H1 (cell line): Measurements from ENCODE around the gene SGCD. TPM values are rescaled to one million over a fixed set of nuclear protein-coding genes. Genes with fewer than 3 reads are reported as not detected.

Source experiments
- CBX5 ChIP-seq: fragments of 300-800, 300-1000 bp; sonication (generic); IDR thresholded peaks from 2 replicates; pipeline ENCODE4 v1.7.1; 2016; ENCODE audit warnings: antibody characterized with exemption, low read length, low read depth
- RNF2 ChIP-seq: fragments of 200-900, 300-1000 bp; sonication (generic); IDR thresholded peaks from 2 replicates; pipeline ENCODE4 v1.7.1; 2016; ENCODE audit warnings: borderline replicate concordance, low read depth, mild to moderate bottlenecking, antibody characterized with exemption, low read length; ENCODE audit not compliant: poor library complexity, severe bottlenecking; ENCODE audit errors: missing control alignments
- polyA plus RNA-seq, 7 experiments: library from polyadenylated mRNA; depleted of rRNA in 3 of 7; stranded (reverse) in 5 of 7; unstranded in 2 of 7; fragments of >200 nt in 5 of 7; fragments of 200-250 nt in 2 of 7; gene quantifications; 1 replicate in 5 of 7; 2 replicates in 1 of 7; 4 replicates in 1 of 7; pipeline versions ENCODE4 v1.2.1 to v1.2.3, GENCODE V29; 2011 to 2013; ENCODE audit warnings: missing spikeins in 2 of 7, mixed read lengths in 2 of 7
- total RNA-seq: library from RNA; stranded (reverse); fragmentation: NEBNext Ultra II Directional; extraction: Animal tissue kit (Norgen Biotek cat#: 25700); gene quantifications from 2 replicates; pipeline ENCODE4 v1.2.1, GENCODE V29; 2021
- TF ChIP-seq, protein P1 (sequence below): fragments of 300-600 bp; sonication (generic); IDR thresholded peaks from 2 replicates; pipeline ENCODE4 v1.7.1; 2012; ENCODE audit warnings: low read length, moderate library complexity, mild to moderate bottlenecking, inconsistent platforms; ENCODE audit not compliant: insufficient replicate concordance
- TF ChIP-seq, protein P2 (sequence below): IDR thresholded peaks from 2 replicates; pipeline ENCODE4 v1.6.1; 2012; ENCODE audit warnings: inconsistent platforms
- TF ChIP-seq, protein P3 (sequence below), 3 experiments: IDR thresholded peaks; 1 replicate in 2 of 3; 2 replicates in 1 of 3; pipeline versions ENCODE4 v1.5.1 to v1.6.1; 2011; ENCODE audit warnings: low read length in 3 of 3, mild to moderate bottlenecking in 3 of 3, inconsistent platforms in 2 of 3, low read depth in 1 of 3, moderate library complexity in 1 of 3; ENCODE audit not compliant: insufficient read depth in 1 of 3; ENCODE audit errors: control extremely low read depth in 1 of 3

Gene SGCD
- total and polyA plus RNA-seq, 2 of the 8 experiments (the other 6 are each of a cell fraction or from before 2014, with no cell fraction given) = 0.04 to 0.08 TPM

DNA sequence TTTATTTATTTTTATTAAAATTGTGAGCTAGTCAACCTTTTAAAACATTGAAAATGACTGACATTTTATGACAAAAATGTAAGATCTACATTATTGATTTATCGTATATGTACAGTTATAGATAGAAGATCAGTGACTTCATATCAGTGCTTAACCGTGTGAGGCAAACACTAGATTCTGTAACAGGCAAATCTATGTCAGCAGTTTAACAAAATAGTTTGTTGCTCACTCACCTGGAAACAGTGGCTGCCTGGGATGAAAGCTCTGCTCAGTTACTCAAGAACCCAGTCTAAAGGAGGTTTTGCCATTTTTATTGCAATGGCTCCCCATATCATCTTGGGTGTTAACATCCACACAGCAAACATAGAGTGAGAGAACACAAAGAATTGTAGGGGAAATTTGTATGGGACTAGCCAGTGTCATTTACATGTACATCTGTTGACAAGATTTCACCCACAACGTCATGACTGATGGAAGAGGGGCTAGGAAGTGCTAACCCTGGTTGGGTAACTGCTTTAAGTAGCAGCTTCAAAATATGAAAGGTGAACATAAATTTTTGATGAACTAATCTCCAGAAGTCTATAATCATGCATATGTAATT lies 49.0 kb downstream of the SGCD start (continued):
- TF ChIP-seq, protein P1, sequence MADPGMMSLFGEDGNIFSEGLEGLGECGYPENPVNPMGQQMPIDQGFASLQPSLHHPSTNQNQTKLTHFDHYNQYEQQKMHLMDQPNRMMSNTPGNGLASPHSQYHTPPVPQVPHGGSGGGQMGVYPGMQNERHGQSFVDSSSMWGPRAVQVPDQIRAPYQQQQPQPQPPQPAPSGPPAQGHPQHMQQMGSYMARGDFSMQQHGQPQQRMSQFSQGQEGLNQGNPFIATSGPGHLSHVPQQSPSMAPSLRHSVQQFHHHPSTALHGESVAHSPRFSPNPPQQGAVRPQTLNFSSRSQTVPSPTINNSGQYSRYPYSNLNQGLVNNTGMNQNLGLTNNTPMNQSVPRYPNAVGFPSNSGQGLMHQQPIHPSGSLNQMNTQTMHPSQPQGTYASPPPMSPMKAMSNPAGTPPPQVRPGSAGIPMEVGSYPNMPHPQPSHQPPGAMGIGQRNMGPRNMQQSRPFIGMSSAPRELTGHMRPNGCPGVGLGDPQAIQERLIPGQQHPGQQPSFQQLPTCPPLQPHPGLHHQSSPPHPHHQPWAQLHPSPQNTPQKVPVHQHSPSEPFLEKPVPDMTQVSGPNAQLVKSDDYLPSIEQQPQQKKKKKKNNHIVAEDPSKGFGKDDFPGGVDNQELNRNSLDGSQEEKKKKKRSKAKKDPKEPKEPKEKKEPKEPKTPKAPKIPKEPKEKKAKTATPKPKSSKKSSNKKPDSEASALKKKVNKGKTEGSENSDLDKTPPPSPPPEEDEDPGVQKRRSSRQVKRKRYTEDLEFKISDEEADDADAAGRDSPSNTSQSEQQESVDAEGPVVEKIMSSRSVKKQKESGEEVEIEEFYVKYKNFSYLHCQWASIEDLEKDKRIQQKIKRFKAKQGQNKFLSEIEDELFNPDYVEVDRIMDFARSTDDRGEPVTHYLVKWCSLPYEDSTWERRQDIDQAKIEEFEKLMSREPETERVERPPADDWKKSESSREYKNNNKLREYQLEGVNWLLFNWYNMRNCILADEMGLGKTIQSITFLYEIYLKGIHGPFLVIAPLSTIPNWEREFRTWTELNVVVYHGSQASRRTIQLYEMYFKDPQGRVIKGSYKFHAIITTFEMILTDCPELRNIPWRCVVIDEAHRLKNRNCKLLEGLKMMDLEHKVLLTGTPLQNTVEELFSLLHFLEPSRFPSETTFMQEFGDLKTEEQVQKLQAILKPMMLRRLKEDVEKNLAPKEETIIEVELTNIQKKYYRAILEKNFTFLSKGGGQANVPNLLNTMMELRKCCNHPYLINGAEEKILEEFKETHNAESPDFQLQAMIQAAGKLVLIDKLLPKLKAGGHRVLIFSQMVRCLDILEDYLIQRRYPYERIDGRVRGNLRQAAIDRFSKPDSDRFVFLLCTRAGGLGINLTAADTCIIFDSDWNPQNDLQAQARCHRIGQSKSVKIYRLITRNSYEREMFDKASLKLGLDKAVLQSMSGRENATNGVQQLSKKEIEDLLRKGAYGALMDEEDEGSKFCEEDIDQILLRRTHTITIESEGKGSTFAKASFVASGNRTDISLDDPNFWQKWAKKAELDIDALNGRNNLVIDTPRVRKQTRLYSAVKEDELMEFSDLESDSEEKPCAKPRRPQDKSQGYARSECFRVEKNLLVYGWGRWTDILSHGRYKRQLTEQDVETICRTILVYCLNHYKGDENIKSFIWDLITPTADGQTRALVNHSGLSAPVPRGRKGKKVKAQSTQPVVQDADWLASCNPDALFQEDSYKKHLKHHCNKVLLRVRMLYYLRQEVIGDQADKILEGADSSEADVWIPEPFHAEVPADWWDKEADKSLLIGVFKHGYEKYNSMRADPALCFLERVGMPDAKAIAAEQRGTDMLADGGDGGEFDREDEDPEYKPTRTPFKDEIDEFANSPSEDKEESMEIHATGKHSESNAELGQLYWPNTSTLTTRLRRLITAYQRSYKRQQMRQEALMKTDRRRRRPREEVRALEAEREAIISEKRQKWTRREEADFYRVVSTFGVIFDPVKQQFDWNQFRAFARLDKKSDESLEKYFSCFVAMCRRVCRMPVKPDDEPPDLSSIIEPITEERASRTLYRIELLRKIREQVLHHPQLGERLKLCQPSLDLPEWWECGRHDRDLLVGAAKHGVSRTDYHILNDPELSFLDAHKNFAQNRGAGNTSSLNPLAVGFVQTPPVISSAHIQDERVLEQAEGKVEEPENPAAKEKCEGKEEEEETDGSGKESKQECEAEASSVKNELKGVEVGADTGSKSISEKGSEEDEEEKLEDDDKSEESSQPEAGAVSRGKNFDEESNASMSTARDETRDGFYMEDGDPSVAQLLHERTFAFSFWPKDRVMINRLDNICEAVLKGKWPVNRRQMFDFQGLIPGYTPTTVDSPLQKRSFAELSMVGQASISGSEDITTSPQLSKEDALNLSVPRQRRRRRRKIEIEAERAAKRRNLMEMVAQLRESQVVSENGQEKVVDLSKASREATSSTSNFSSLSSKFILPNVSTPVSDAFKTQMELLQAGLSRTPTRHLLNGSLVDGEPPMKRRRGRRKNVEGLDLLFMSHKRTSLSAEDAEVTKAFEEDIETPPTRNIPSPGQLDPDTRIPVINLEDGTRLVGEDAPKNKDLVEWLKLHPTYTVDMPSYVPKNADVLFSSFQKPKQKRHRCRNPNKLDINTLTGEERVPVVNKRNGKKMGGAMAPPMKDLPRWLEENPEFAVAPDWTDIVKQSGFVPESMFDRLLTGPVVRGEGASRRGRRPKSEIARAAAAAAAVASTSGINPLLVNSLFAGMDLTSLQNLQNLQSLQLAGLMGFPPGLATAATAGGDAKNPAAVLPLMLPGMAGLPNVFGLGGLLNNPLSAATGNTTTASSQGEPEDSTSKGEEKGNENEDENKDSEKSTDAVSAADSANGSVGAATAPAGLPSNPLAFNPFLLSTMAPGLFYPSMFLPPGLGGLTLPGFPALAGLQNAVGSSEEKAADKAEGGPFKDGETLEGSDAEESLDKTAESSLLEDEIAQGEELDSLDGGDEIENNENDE = no peak
- TF ChIP-seq, protein P2, sequence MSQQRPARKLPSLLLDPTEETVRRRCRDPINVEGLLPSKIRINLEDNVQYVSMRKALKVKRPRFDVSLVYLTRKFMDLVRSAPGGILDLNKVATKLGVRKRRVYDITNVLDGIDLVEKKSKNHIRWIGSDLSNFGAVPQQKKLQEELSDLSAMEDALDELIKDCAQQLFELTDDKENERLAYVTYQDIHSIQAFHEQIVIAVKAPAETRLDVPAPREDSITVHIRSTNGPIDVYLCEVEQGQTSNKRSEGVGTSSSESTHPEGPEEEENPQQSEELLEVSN = no peak
- TF ChIP-seq CBX5 (no peak), RNF2 (no peak)
- TF ChIP-seq, protein P3, sequence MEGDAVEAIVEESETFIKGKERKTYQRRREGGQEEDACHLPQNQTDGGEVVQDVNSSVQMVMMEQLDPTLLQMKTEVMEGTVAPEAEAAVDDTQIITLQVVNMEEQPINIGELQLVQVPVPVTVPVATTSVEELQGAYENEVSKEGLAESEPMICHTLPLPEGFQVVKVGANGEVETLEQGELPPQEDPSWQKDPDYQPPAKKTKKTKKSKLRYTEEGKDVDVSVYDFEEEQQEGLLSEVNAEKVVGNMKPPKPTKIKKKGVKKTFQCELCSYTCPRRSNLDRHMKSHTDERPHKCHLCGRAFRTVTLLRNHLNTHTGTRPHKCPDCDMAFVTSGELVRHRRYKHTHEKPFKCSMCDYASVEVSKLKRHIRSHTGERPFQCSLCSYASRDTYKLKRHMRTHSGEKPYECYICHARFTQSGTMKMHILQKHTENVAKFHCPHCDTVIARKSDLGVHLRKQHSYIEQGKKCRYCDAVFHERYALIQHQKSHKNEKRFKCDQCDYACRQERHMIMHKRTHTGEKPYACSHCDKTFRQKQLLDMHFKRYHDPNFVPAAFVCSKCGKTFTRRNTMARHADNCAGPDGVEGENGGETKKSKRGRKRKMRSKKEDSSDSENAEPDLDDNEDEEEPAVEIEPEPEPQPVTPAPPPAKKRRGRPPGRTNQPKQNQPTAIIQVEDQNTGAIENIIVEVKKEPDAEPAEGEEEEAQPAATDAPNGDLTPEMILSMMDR (IDR thresholded peaks at IDR 0.05; ENCODE audit: control extremely low read depth in 1 of 3, insufficient read depth in 1 of 3, low read depth in 1 of 3, low read length in 3 of 3) = no peak
